Stimulated activated CD4-positive, alpha-beta T cell treated with anti-CD3 and anti-CD28 coated beads, Interleukin-12 subunit alpha, Interleukin-12 subunit beta, amount 100 ng/mL, for 24 hours (primary cell): Measurements from ENCODE around the gene ATP1A2.

Experiments
- DNase-seq, 2 experiments: peaks; one replicate each; pipeline ENCODE4 v3.0.0-alpha.2; 2020; ENCODE audit warnings: low read depth in 2 of 2

Gene ATP1A2

GRCh38 chr1:160115545-160116282, at the start of gene ATP1A2:
TSS of gene ATP1A2 (plus strand) at chr1:160115759. CDS start at chr1:160115862, 103 bp downstream.
- DNase-seq, result no peak

GRCh38 chr1:160066829-160067745, 48.5 kb upstream of the ATP1A2 start:
- DNase-seq, result no peak

- no peak for DNase-seq
Measured at GRCh38 chr1:160068225-160068624, 47.3 kb upstream of the ATP1A2 start.

GRCh38 chr1:160069460-160070231, 45.9 kb upstream of the ATP1A2 start, which contains the start of gene KCNJ10:
TSS of gene KCNJ10 (minus strand) at chr1:160070160. CDS start at chr1:160042532, 27,628 bp downstream.
- DNase-seq, result no peak

GRCh38 chr1:160070243-160071163, 45.1 kb upstream of the ATP1A2 start:
- DNase-seq, result peak; percentile 31 to 51

- DNase-seq, result no peak
Measured at GRCh38 chr1:160071289-160071688, 44.3 kb upstream of the ATP1A2 start.

GRCh38 chr1:160074865-160075264, 40.7 kb upstream of the ATP1A2 start:
- no peak for DNase-seq

- DNase-seq, result no peak
Measured at GRCh38 chr1:160075836-160076235, 39.7 kb upstream of the ATP1A2 start.

- no peak for DNase-seq
Measured at GRCh38 chr1:160076295-160076694, 39.3 kb upstream of the ATP1A2 start.

GRCh38 chr1:160077486-160077885, 38.1 kb upstream of the ATP1A2 start:
- no peak for DNase-seq

- peak in 1 of 2 experiments; percentile 59 for DNase-seq
Measured at GRCh38 chr1:160078512-160079195, 36.9 kb upstream of the ATP1A2 start.

GRCh38 chr1:160079448-160079847, 36.1 kb upstream of the ATP1A2 start:
- no peak for DNase-seq

- no peak for DNase-seq
Measured at GRCh38 chr1:160080381-160081100, 35.0 kb upstream of the ATP1A2 start.

GRCh38 chr1:160081261-160081936, 34.2 kb upstream of the ATP1A2 start, which contains the start of gene KCNJ9:
TSS of gene KCNJ9 (plus strand) at chr1:160081538. CDS start at chr1:160084031, 2,493 bp downstream.
- no peak for DNase-seq

- no peak for DNase-seq
Measured at GRCh38 chr1:160082487-160082886, 33.1 kb upstream of the ATP1A2 start.

- no peak for DNase-seq
Measured at GRCh38 chr1:160082926-160083325, 32.6 kb upstream of the ATP1A2 start.

GRCh38 chr1:160083968-160084770, 31.4 kb upstream of the ATP1A2 start:
- peak; percentile 39 to 62 for DNase-seq

- no peak for DNase-seq
Measured at GRCh38 chr1:160084771-160085321, 30.7 kb upstream of the ATP1A2 start.
